ENCODE results near the gene SLC43A2.

SLC43A2 gene

DNA sequence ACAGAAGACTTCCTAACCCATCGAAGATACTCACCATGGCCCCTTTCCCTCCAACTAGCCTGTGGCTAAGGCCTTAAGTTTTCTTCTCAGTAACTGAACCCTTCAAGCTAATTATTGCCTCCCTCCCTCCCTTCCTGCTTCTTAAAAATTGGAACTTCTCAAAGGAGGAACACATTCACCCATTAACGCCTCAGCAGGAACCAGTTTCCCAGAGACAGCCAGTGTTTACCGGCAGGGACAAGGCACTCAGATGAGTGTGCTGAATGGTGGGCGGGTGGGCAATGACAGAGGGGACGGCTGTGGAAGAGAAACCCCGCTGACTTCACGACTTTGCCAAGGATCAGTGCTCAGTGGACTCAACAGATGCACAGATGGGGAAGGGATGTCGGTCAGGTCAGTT lies 86.3 kb downstream of the SLC43A2 start:
- TF ChIP-seq, protein P1, sequence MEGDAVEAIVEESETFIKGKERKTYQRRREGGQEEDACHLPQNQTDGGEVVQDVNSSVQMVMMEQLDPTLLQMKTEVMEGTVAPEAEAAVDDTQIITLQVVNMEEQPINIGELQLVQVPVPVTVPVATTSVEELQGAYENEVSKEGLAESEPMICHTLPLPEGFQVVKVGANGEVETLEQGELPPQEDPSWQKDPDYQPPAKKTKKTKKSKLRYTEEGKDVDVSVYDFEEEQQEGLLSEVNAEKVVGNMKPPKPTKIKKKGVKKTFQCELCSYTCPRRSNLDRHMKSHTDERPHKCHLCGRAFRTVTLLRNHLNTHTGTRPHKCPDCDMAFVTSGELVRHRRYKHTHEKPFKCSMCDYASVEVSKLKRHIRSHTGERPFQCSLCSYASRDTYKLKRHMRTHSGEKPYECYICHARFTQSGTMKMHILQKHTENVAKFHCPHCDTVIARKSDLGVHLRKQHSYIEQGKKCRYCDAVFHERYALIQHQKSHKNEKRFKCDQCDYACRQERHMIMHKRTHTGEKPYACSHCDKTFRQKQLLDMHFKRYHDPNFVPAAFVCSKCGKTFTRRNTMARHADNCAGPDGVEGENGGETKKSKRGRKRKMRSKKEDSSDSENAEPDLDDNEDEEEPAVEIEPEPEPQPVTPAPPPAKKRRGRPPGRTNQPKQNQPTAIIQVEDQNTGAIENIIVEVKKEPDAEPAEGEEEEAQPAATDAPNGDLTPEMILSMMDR (IDR thresholded peaks at IDR 0.05; ENCODE audit: borderline replicate concordance, extremely low read depth, low read length, poor library complexity, severe bottlenecking) = no peak
- TF ChIP-seq EZH2 (IDR thresholded peaks at IDR 0.05; ENCODE audit: borderline replicate concordance, low read depth, low read length, severe bottlenecking) = no peak
- DNase-seq = no peak
- Histone ChIP-seq H3K36me3 (ENCODE audit: insufficient read depth, low read length) (peaks cover 96% of the 10 kb centered on the region), H3K9ac (ENCODE audit: low read depth, low read length) (no peak overlapping the region), H3K9me3 (ENCODE audit: insufficient read depth, low read length, severe bottlenecking) (no peaks in the 10 kb centered on the region), H3K79me2 (ENCODE audit: insufficient read depth, low read length) (peaks cover 30% of the 10 kb centered on the region), H2AFZ (ENCODE audit: low read depth, low read length) (no peak overlapping the region), H3K4me3 (ENCODE audit: low read depth in 1 of 2, low read length in 2 of 2) (no peak overlapping the region), H3K4me2 (ENCODE audit: insufficient read depth, low read length) (no peak overlapping the region), H3K4me1 (ENCODE audit: insufficient read depth, low read length) (no peaks in the 10 kb centered on the region), H4K20me1 (ENCODE audit: insufficient read depth, low read length) (peaks cover 6% of the 10 kb centered on the region; the same call in 1 of the 2 replicates), H3K27me3 (ENCODE audit: insufficient read depth, low read length, poor library complexity) (no peaks in the 10 kb centered on the region), H3K27ac (ENCODE audit: low read length) (no peak overlapping the region)
- no peak for ATAC-seq (ENCODE audit: insufficient read depth, low read depth)

DNA sequence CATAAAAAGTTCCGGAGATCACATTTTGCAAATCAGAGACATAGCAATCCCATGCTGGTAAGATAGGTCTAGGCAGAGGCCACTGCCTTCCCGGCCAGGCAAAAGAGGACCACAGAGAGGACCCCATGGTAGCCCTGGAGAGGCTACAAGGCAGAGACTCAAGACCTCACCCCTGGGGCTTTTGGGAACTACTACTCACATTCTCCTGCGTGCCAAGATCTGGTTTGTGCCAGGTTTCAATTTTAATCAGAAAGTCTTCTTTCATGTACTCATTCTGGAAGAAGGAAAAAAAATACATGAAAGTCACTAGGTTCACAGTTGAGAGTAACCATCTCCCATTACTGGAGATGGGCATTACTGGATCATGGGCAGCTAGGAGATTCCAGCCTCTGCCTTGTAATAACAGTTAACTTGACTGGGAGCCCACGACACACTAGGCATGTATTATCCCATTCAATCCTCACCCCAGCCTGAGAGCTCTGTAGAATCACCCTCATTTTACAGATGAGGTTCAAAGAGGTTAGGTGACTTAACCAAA lies 87.2 kb downstream of the SLC43A2 start:
- Histone ChIP-seq H2AFZ (ENCODE audit: low read depth, low read length) (no peak overlapping the region), H3K4me2 (ENCODE audit: insufficient read depth, low read length) (no peak overlapping the region), H3K27ac (ENCODE audit: low read length) (no peak overlapping the region), H3K4me1 (ENCODE audit: insufficient read depth, low read length) (no peaks in the 10 kb centered on the region), H4K20me1 (ENCODE audit: insufficient read depth, low read length) (peaks cover 4% of the 10 kb centered on the region; the same call in 1 of the 2 replicates), H3K36me3 (ENCODE audit: insufficient read depth, low read length) (peaks cover 90% of the 10 kb centered on the region), H3K79me2 (ENCODE audit: insufficient read depth, low read length) (peaks cover 27% of the 10 kb centered on the region), H3K27me3 (ENCODE audit: insufficient read depth, low read length, poor library complexity) (no peaks in the 10 kb centered on the region), H3K4me3 (ENCODE audit: low read depth in 1 of 2, low read length in 2 of 2) (no peak overlapping the region), H3K9ac (ENCODE audit: low read depth, low read length) (no peak overlapping the region), H3K9me3 (ENCODE audit: insufficient read depth, low read length, severe bottlenecking) (no peaks in the 10 kb centered on the region)
- TF ChIP-seq, protein P1 (IDR thresholded peaks at IDR 0.05; ENCODE audit: borderline replicate concordance, extremely low read depth, low read length, poor library complexity, severe bottlenecking) = no peak
- no peak for TF ChIP-seq EZH2 (IDR thresholded peaks at IDR 0.05; ENCODE audit: borderline replicate concordance, low read depth, low read length, severe bottlenecking)
- no peak for DNase-seq
- no peak for ATAC-seq (ENCODE audit: insufficient read depth, low read depth)

DNA sequence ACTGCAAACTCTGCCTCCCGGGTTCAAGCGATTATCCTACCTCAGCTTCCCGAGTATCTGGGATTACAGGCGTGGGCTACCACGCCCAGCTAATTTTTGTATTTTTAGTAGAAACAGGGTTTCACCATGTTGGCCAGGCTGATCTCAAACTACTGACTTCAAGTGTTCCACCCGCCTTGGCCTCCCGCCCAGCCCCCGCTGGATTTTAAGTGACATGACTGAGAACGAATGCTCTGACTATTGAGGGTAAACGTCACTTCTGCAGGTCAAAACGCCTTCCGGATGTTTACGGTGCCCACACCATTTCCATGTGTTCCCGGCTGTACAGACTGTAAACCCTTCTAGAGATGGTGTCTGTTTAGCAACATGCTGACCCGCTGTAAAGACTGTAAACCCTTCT lies 88.8 kb downstream of the SLC43A2 start:
- H2AFZ ChIP-seq (ENCODE audit: low read depth, low read length) = no peak overlapping the region
- TF ChIP-seq EZH2 (IDR thresholded peaks at IDR 0.05; ENCODE audit: borderline replicate concordance, low read depth, low read length, severe bottlenecking) = no peak
- TF ChIP-seq, protein P1 (IDR thresholded peaks at IDR 0.05; ENCODE audit: borderline replicate concordance, extremely low read depth, low read length, poor library complexity, severe bottlenecking) = no peak
- H3K27me3 ChIP-seq (ENCODE audit: insufficient read depth, low read length, poor library complexity) = no peaks in the 10 kb centered on the region
- H3K79me2 ChIP-seq (ENCODE audit: insufficient read depth, low read length) = peaks cover 16% of the 10 kb centered on the region
- ATAC-seq (ENCODE audit: insufficient read depth, low read depth) (no peak), DNase-seq (no peak)
- H3K36me3 ChIP-seq (ENCODE audit: insufficient read depth, low read length) = peaks cover 83% of the 10 kb centered on the region
- H3K4me3 ChIP-seq (ENCODE audit: low read depth in 1 of 2, low read length in 2 of 2) = no peak overlapping the region
- H3K9me3 ChIP-seq (ENCODE audit: insufficient read depth, low read length, severe bottlenecking) = no peaks in the 10 kb centered on the region
- no peak overlapping the region for H3K9ac ChIP-seq (ENCODE audit: low read depth, low read length)
- no peaks in the 10 kb centered on the region for H3K4me1 ChIP-seq (ENCODE audit: insufficient read depth, low read length)
- no peak overlapping the region for H3K4me2 ChIP-seq (ENCODE audit: insufficient read depth, low read length)
- H3K27ac ChIP-seq (ENCODE audit: low read length) = no peak overlapping the region
- 0 out of 2 replicates have a peak, but pooled peaks cover 4% of the 10 kb centered on the region for H4K20me1 ChIP-seq (ENCODE audit: insufficient read depth, low read length)

All from DND-41 (cell line).